ENCODE results near the gene SYK. TPM values are rescaled to one million over a fixed set of nuclear protein-coding genes. Genes with fewer than 3 reads are reported as not detected.

The SYK gene
- total RNA-seq, 1 donor from 2014 or later = 12.0 TPM

GRCh38 chr9:90808890-90809685 lies 7.5 kb downstream of the SYK start:
- no peaks in the 10 kb centered on the region for H3K27me3 ChIP-seq
- no peak overlapping the region for H3K27ac ChIP-seq
- no peak for DNase-seq (ENCODE audit: extremely low spot score in 2 of 2)
- H3K4me1 ChIP-seq = peaks cover 3% of the 10 kb centered on the region
- H3K4me3 ChIP-seq = no peak overlapping the region
- intact Hi-C loops (cut with DNase I) = no loop called here
- H3K36me3 ChIP-seq = no peaks in the 10 kb centered on the region
- TF ChIP-seq POLR2AphosphoS5 (IDR thresholded peaks at IDR 0.05; ENCODE audit: insufficient read depth in 1 of 2, low read depth in 1 of 2) = no peak
- no peak for TF ChIP-seq CTCF (IDR thresholded peaks at IDR 0.05)
- TF ChIP-seq POLR2A (IDR thresholded peaks at IDR 0.05) = no peak
- no peaks in the 10 kb centered on the region for H3K9me3 ChIP-seq

- no peak for DNase-seq (ENCODE audit: extremely low spot score in 2 of 2)
- no peak overlapping the region for H3K27ac ChIP-seq
- no peak overlapping the region for H3K4me3 ChIP-seq
- H3K9me3 ChIP-seq = no peaks in the 10 kb centered on the region
- H3K36me3 ChIP-seq = no peaks in the 10 kb centered on the region
- TF ChIP-seq POLR2A (IDR thresholded peaks at IDR 0.05) (no peak), CTCF (IDR thresholded peaks at IDR 0.05) (no peak), POLR2AphosphoS5 (IDR thresholded peaks at IDR 0.05; ENCODE audit: insufficient read depth in 1 of 2, low read depth in 1 of 2) (no peak)
- H3K27me3 ChIP-seq = no peaks in the 10 kb centered on the region
- intact Hi-C loops (cut with DNase I) = no loop called here
- H3K4me1 ChIP-seq = peaks cover 3% of the 10 kb centered on the region
These were observed 9.1 kb downstream of the SYK start for GRCh38 chr9:90810691-90811090.

- H3K27me3 ChIP-seq = no peaks in the 10 kb centered on the region
- H3K9me3 ChIP-seq = no peaks in the 10 kb centered on the region
- TF ChIP-seq POLR2AphosphoS5 (IDR thresholded peaks at IDR 0.05; ENCODE audit: insufficient read depth in 1 of 2, low read depth in 1 of 2) (no peak), POLR2A (IDR thresholded peaks at IDR 0.05) (no peak), CTCF (IDR thresholded peaks at IDR 0.05) (no peak)
- intact Hi-C loops (cut with DNase I) = no loop called here
- no peak overlapping the region for H3K27ac ChIP-seq
- DNase-seq (ENCODE audit: extremely low spot score in 2 of 2) = no peak
- H3K36me3 ChIP-seq = no peaks in the 10 kb centered on the region
- H3K4me3 ChIP-seq = no peak overlapping the region
- H3K4me1 ChIP-seq = peaks cover 3% of the 10 kb centered on the region
These were observed 11.4 kb downstream of the SYK start for GRCh38 chr9:90813046-90813445.

- intact Hi-C loops (cut with DNase I) = no loop called here
- Histone ChIP-seq H3K36me3 (no peaks in the 10 kb centered on the region), H3K4me1 (peaks cover 3% of the 10 kb centered on the region), H3K27me3 (no peaks in the 10 kb centered on the region), H3K9me3 (no peaks in the 10 kb centered on the region), H3K4me3 (no peak overlapping the region), H3K27ac (no peak overlapping the region)
- TF ChIP-seq POLR2AphosphoS5 (IDR thresholded peaks at IDR 0.05; ENCODE audit: insufficient read depth in 1 of 2, low read depth in 1 of 2) (no peak), POLR2A (IDR thresholded peaks at IDR 0.05) (no peak), CTCF (IDR thresholded peaks at IDR 0.05) (no peak)
- DNase-seq (ENCODE audit: extremely low spot score in 2 of 2) = no peak
These were observed 11.9 kb downstream of the SYK start for GRCh38 chr9:90813523-90813922.

- no peak overlapping the region for H3K27ac ChIP-seq
- no peaks in the 10 kb centered on the region for H3K27me3 ChIP-seq
- no peak for DNase-seq (ENCODE audit: extremely low spot score in 2 of 2)
- no peak for TF ChIP-seq POLR2AphosphoS5 (IDR thresholded peaks at IDR 0.05; ENCODE audit: insufficient read depth in 1 of 2, low read depth in 1 of 2)
- no peak for TF ChIP-seq CTCF (IDR thresholded peaks at IDR 0.05)
- no peak for TF ChIP-seq POLR2A (IDR thresholded peaks at IDR 0.05)
- H3K9me3 ChIP-seq = no peaks in the 10 kb centered on the region
- H3K36me3 ChIP-seq = no peaks in the 10 kb centered on the region
- no peak overlapping the region for H3K4me3 ChIP-seq
- peaks cover 3% of the 10 kb centered on the region for H3K4me1 ChIP-seq
- intact Hi-C loops (cut with DNase I) = no loop called here
These were observed 12.7 kb downstream of the SYK start for GRCh38 chr9:90814355-90814754.

Measured in vagina (tissue), 2 donors.